GM18507 (cell line): ENCODE data around the gene ACACB.

Source experiments
- DNase-seq: peaks from one replicate; pipeline ENCODE4 v3.0.0; 2011; ENCODE audit warnings: low read depth; ENCODE audit not compliant: insufficient read length; ENCODE audit errors: extremely low spot score
- FAIRE-seq: peaks from 2 replicates; lab custom pipeline; 2011; peaks lifted over from hg19 to GRCh38; lab: Jason Lieb, UNC

The ACACB gene

DNA sequence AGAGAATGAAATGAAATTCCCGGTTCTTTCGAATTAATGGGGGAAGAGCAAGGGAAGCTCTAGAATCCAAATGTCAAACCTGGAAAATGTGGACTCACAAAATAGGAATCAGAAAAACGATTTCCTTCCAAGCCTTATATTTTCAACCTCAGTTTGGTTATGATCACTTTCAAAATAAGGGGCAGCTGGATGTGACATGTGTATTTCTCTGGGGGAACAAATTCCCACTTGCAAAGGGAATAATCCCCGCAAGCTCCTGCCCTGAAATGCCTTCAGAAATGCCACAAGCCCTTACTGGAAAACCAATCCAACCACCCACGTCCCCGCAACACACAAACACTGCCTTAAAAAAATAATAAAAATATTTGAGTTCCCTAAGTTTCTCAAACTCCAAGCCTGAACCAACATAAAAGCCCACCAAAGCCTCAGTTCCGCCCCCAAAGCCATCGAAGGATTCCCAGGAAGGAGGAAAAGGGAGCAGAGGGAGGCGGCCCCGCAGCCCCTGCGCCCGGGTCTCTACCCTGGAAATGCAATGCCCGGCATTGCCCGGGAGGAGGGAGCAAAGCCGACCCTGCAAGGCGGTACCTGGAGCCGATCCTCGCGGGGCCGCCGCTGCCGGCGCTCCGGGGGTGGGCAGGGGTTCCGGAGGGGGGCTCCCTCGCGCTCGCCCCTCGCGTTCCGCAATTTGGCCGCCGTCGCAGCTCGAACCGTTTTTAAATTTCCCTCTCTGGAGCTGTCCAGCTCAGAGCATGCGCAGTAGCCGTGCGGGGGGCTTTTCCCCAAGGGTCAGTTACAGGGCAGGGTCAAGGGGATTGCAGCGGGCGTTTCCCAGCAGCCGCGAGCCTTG, 192.4 kb downstream of the ACACB start, which contains the start of gene FOXN4:
Gene FOXN4, minus strand, starts transcription at position 751 of the 847 bp plus-strand sequence. CDS start 963 bp downstream, outside the sequence.
- DNase-seq (no peak), FAIRE-seq (no peak)

DNA sequence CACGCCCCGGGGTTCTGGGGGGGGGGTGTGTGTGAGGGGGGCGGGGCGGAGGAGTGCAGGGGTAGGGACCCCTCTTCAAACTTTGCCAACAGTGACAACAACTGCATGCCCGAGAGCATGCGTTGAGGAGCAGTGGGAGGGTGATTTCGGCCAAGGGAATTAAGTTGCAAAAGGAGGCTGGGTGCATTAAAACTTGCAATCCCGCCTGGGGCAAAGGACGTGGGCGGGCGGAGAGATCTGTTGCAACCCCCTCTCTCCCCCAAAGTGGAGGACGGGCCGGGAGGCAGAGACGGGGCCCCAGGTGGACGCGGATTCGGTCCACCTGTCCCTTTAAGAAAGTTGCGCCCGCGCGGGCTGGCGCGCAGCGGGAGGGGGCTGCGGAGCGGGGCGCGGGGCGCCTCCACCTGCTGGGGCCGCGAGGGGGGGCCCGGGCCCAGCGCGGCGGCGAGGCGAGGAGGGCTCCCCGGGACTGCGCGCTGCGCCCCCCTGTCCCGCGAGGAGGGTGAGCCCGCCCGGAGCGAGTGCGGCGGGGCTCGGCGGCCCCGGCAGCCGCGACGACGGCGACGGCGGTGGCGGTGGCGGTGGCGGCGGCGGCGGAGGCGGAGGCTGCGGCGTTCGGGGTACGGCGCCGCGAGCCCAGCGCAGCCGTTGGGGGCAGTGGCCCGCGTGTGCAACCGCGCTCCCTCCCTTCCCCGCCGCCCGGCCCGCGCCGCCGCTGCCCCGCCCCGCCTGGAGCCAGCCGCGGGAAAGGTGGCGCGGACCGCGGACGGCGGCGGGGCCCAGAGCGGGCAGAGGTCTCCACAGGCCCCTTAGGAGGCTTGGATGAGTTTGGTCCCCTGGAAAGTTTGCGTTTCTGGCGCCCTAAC, 193.2 kb downstream of the ACACB start:
- FAIRE-seq (no peak), DNase-seq (no peak)

DNA sequence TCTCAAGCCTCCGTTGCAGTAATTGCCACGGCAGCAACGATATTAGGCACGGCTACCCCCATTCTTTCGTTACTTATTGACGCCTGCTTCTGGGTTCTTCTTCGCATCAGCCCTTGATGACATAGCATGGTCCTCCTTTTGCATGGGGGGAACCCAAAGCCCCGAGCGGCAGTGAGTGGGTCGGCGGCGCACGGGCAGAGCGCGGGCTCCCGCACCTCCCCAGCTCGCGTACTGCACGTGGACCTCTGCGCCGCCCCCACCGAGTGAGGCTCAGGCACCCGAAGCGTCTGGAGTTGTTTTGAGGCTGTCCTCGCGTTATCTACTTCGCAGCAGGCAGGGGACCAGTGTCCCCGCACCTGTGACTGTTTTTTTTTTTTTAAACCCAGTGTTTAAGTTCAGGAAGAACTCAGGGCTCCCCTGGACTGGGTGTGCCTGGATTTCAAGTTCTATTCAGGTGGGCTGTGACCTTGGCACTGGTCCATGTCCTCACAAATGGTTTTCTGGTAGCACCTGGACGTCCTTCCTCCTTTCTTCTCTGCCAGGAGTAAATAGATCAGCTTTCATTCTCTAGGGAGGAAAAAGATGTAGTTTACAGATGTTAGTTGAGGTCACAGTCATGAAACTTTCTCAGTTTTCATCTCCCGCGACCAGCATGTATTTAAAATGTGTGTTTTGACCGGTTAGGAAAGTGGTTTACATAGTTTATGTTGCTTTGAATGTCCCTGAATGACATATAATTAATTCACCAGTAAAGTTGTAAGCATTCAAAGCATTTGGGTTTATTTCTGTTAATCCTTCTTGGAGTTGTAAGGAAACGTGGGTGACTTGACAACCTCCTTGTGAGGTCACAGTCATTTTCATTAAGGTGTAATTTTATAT, 194.1 kb downstream of the ACACB start:
- DNase-seq: no peak
- FAIRE-seq: no peak
